HG03135 (cell line): Measurements from ENCODE around the gene CLEC2L.
"Not testable (repeated sequence)": the region's sequence is repeated elsewhere in the genome, so short reads cannot be mapped to it uniquely, and the experiment has no call there.

Experiments
- ATAC-seq: cut with Tn5 transposase; IDR thresholded peaks from one replicate; pipeline ENCODE4 v1.9.1; 2021; ENCODE audit warnings: mild to moderate bottlenecking, moderate library complexity; ENCODE audit not compliant: unreplicated experiment

CLEC2L gene

DNA sequence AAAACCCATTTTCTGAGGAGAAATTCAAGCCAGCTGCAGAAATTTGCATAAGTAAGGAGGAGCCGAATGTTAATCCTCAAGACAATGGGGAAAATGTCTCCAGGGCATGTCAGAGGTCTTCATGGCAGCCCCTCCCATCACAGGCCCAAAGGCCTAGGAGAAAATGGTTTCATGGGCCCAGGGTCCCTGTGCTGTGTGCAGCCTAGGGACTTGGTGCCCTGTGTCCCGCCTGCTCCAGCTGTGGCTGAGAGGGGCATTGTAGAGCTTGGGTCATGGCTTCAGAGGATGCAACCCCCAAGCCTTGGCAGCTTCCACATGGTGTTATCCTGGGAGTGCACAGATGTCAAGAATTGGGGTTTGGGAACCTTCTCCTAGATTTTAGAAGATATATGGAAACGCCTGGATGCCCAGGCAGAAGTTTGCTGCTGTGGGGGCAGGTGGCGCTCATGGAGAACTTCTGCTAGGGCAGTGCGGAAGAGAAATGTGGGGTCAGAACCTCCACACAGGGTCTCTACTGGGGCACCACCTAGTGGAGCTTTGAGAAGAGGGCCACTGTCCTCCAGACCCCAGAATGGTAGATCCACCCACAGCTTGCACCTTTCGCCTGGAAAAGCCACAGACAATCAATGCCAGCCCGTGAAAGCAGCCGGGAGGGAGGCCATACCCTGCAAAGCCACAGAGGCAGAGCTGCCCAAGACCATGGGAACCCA is 30.7 kb downstream of the CLEC2L start:
- not testable (repeated sequence) for ATAC-seq

DNA sequence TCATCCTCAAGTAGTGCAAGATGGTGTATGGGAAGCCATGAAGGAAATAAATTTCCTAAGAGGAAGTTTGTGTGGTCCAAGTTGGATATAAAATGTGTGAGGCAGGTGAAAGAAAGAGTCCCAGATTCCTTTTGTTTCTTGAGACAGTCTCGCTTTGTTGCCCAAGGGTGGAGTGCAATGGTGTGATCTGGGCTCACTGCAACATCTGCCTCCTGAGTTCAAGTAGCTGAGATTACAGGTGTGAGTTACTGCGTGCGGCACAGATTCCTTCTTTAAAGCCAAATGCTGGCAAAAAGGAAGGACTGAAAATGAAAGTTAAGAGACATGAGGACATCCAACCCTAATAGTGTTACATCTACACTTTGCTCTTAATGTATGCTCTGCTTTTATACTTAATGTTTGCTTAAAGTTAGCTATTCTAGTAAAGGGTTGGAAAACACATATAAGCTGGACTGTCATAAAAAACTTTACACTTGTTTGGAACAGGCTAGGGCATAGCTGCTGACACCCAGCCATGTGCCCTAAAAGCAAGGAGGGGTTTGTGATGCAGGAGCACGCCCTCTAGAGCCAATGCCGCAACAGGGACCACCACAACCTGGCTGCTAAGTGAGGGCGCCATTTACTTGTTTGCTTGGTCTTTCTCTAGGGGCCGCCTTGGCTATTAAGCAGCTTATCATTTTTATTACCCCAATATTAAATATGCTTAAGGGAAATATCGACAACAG is 34.5 kb downstream of the CLEC2L start:
- no peak for ATAC-seq

DNA sequence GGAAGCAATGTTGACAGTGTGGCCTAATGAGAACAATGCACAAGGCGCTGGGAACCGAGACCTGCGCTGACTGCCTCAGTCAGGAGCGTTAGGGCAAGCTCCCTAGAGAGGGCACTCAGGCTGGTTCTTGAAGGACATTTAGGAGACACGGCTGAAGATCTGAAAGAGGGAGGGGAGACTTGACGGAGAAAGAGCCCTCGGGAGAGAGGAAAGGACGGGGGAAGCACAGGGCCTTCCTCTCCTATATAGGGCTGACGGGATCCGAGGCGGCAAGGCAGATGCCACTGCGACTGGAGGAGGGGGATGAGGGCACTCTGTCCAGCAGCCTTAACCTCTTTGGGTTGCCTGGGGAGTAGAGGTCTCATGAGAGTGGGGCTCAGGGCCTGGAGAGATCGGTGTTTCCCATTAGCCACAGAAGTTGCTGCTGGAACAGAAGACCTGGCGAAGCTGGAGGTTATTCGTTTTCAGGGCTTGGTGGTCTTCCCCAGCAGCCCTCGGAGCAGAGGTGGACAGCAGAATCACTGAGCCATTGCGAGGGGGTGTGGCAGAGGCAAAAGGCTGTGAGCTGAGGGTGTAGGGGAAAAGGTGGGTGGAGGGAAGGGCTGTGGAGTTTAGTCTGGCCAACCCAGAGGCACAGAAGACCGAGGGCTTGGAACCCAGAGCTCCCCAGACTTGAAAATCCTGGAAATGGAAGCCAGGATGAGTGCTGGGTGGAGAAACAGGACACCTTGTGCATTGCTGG is 36.0 kb downstream of the CLEC2L start:
- no peak for ATAC-seq

DNA sequence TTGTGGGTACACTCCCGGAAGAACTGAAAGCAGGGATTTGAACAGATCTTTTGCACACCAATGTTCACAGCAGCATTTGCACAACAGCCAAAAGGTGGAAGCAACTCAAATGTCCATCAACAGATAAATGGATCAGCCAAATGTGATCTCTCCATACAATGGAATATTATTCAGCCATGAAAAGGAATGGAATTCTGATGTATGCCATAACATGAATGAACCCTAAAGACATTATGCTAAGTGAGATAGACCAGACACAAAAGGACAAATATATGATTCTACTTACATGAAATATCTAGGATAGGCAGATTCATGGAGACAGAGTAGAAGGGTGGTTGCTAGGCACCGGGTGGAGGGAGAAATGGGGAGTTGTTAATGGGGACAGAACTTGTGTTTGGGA is 36.7 kb downstream of the CLEC2L start:
- ATAC-seq = no peak

DNA sequence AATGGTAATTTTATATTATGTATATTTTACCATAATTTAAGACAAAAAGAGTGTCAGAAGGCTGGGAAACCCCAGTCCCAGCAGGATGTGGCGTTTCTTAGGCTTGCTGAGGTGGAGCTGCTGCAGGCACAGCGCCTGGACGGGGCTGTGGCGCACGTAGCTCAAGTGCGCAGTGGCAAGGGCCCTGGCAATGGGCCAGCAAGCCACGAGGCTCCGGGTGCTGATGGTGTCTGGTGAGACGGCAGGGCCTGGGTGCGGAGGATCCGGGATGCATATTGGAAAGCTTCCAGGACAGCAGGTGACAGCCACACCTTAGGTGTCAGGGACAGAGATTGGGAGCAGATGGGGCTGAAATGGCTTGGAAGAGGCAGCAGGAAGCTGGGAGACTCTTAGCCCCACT is 37.2 kb downstream of the CLEC2L start:
- ATAC-seq = no peak

DNA sequence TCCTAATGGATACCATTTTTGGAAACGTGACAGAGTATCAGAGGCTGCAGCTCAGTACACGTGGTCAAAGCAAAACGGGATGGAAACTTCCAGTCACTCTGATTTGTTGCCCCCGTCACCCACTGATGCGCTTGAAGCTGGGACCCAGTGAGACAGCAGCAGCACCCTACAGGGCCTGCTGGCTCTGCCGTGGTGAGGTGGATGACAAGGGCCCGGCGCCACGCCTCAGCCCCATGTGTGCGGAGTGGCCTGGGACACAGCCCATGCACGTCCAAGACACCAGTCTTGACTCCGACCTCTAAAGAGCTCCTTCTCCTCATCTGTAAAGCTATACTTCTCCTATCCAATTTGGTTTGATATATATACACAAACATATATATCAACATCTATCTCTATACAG is 39.0 kb downstream of the CLEC2L start:
- ATAC-seq = no peak

DNA sequence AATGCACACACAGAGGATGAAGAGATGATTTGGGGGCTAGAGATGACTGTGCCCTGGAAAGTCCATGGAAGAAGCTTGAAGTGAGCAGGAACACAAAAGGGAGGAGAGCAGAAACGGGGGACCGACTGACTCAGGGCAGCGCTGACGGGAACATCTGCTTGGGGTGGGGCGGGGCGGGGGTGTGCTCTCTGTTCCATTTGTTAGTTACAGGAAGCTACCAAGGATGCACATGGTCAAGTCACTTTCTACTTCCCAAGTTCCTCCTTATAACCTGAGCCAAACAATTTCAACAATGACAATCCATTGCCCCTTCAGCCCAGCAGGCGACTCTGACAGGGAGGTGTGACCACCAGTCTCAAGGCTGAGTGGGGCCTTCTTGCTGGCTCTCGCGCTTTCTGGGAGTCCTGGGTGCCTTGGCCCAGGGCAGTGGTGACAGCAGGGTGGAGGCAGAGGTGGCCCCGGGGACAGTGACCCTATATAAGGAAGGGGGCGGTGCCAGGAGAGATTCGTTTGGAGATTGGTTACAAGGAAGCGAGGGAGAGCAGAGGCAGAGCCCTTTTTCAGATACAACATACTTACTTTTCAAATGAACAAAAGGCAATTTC is 39.6 kb downstream of the CLEC2L start:
- no peak for ATAC-seq

DNA sequence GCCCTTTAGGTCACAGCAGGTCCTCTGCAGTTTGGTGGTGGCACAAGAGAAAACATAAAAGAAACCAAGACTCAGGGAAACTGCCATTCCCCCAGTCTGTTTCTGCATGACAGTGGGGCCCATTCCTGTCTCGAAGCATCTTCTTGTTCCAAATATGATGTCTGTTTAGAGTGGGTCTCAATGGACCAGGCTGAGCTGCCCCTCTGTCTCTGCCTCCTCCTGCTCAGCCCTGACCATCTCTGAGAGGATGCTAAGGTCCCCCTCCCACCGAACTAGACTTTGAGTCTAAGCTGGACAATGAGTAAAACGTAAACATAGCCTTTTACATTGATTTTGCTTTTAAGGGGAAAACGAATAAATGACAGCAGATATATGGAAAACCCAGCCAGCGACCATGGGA is 40.4 kb downstream of the CLEC2L start:
- ATAC-seq = no peak

DNA sequence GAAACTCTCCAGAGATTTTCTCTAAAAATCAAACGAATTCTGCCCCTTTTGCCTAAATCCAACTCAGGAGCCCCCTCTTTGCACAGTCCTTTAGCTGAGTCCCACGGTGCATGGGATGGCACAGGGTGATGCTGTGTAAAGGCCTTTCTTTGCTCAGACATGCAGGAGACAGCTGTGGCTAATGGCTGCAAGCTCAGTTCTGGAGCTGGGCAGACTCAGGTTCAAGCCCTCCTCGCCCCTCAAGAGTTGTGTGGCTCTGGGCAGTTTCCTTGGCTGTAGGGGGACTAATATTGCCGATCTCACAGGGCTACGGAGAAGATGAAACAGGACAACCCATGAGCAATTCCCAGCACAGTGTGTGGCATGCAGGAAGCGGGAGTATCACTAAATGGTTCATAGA is 42.6 kb downstream of the CLEC2L start:
- no peak for ATAC-seq

DNA sequence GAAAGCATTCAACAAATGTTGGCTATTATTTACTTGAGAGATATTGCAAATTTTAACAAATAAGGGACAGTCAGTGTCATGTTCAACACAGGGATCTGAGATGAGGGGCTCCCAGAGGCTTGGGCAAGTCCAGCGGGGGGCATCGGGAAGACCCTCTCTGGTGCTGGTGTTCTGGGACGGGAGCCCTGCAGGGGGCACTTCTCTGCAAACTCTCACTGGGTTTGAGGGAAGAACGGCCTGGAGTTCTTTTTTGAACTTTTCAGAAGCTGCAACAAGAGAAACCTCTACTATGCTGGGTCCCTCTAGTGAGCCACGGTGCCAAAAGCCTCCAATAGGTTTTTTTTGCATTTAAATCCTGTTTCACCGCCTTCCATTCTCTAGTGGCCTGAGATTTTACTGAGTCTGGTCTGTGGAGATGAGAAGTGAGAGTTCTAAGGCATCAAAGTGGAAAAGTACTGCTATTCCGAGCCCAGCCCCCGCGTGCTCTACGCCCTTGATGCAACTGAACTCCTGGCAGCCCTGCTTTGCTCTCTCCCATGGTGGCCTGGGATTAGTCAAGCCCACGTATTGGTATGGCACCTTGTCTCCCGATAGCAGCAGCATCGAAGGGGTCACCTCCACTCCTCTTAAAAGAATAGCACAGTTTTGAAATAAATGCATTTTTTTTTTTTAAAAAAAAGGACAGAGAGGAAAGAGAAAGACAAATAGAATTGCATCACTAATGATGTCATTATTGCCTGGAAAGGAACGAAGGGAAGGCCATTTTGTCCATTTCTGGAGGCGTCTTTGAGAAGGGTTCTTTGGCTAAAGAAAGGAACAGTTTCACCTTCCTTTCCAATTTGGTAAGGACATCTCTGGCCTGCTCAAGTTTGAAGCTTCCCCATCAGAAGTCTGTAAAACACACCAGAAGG is 43.5 kb downstream of the CLEC2L start:
- ATAC-seq = no peak

DNA sequence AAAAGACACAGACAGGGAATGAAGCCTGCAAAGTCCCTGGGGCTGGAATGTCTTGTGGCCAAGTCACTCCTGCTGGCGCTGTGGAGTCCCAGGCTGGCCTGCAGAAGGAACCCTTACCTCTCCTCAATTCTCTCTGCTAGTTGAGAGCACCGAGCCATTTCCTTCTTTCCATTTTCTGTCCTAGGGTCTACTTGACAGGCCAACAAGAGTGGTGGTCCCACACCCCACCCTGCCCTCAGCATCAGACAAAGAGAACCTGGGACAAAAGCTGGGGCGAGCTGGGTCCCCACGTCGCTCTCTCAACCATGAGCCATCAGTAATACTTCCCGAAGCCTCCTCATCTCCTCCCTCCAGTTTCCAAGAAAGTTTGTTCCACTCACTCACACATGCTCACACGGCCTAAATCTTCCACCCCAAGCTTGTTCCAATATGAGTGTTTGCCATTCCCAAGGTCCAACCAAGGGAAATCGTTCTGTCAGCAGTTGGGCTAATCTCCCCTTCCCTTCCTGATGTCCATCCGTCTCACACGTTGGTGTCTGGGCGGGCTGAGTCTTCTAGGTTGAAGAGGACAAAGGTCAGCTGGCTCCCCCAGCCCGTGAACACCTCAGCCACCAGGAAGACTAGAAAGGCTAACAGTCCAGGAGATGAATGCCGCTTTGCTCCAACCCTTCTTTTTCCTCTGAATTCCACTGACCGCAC is 44.3 kb downstream of the CLEC2L start:
- no peak for ATAC-seq

DNA sequence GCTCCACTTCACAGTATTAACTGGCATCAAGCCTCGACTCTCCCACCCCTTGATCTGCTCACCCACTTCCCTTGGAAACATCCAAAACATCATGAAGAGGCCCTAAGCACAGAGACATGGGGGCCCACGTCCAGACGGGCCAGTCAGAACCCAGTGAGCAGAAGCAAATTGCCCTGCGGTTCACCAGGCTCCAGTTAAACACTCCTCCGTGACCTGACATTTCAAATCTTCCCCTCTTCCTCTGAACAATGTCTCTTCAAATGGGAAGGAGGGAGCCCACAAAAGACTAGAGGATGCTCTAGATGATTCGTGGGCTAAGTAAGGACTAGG is 44.8 kb downstream of the CLEC2L start:
- no peak for ATAC-seq

DNA sequence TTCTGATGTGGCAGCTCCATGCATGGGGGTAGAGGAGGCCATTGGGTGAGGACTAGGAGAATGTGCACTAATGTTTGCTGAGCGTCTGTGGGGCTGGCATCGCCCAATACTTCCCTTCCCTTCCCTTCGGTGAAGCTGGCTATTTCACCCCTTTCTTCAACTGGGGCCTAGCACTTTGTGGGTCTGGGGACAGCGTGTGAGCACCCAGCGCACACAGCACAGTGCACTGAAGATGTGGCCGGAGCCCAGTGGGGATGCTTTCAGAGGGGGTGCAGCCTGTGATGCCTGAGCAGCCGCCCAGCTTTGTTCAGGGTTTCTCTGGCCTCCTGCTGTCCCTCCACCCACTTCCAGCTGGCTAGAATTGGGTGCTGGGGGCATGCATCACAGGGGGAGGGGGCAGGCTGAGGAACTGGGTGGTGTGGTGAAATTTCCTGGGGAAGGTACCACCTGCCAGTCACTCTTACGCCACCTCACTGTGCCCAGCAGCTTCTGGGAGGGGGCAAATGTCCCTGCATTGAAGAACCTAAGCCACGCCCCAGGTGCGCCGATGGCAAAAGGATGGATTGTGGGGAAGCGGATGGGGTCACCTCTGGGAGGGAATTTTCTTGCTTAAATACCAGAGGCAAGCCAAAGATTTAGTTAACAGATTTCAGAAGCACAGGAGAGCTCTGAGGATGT is 45.5 kb downstream of the CLEC2L start:
- ATAC-seq = no peak

DNA sequence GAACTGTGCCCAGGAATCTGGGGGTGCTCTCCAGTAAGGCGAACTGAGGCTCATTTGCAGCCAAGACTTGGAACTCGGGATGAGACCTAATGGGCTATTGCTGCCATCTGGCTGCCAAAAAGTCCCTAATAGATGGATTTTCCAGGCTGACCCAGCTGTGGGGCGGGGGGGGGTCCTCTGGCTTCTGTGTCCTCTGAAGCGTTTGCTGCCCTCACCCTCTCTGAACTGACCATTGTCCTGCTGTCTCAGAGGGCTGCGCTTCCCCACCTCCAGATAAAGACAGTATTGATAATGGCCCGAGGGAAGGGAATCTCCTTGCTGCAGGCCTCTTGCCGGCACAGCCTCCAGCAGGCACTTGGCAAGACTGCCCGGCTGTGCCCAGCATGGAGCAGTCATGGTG is 46.6 kb downstream of the CLEC2L start:
- ATAC-seq = no peak

DNA sequence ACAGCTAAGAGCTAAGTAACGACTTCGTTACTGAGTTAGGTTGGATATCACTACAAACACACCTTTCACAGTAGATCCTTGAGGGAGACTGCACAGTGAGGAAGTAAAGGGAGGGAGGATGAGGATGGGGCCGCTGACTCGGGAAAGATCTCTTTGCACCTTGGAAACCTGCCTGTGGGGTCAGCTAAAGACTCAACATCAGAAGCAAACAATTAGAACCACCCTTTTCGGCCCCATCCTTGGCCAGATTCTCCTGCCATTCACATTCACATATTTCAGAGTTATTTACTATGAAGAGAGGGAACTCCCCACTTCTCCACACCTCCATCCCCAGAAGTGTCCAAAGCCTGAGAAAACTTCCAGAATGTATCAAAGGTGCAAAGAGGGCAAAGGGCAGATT is 47.1 kb downstream of the CLEC2L start:
- ATAC-seq = no peak

DNA sequence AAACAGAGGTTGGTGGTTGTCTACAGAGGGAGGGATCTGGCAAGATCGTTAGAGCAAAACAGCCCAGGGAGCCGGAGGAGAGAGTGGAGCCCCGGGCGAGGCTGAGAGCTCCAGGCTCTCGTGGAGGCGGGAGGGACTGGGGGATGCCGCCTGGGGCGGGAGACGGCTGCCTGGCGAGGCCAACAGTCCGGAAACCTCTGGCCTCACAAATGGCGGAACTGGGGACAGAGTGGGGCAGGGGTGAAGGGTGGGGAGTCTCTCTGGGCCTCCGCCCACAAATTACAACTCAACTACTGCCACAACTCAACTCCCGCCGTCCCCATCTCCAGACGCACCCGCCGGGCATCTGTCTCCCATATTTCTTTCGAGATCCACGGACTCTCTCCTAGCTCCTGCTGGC is 47.7 kb downstream of the CLEC2L start:
- ATAC-seq = no peak

DNA sequence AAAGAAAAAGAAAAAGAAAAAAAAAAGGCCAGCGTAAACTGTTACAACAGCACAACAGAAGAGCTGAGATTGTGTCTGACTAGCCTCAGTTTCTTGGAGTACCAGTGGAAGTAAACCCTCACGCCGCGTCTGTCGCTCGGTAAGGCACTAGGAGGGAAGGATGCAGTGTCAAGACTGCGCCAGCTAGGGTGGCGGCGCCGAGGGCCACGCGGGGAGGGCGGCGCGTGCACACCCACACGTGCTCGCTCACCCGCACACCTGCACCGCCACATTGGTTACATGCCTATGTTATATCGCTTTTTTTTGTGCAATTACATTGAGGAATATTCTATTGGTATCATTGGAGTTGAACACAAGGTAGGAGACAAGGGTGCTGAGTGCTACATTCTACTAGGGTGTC is 48.2 kb downstream of the CLEC2L start:
- no peak for ATAC-seq

DNA sequence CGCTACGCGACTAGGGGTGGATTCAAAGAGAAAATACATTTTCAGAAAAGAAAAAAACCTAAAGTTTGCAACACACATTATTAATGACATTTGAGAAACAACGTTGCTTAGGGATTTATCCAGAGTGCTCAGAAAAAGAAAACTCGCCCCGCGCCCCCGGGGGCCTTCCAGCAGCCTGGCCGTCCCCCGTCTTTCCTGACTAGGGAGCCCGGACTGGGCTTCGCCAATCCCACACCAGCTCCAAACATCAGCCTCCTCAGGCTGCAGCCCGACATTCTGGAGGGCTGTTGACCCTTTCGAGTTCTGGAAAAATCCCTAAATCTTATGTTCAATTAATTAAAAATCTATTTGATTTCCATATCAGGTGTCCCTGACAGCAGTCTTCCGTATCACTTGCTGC is 48.6 kb downstream of the CLEC2L start:
- no peak for ATAC-seq

DNA sequence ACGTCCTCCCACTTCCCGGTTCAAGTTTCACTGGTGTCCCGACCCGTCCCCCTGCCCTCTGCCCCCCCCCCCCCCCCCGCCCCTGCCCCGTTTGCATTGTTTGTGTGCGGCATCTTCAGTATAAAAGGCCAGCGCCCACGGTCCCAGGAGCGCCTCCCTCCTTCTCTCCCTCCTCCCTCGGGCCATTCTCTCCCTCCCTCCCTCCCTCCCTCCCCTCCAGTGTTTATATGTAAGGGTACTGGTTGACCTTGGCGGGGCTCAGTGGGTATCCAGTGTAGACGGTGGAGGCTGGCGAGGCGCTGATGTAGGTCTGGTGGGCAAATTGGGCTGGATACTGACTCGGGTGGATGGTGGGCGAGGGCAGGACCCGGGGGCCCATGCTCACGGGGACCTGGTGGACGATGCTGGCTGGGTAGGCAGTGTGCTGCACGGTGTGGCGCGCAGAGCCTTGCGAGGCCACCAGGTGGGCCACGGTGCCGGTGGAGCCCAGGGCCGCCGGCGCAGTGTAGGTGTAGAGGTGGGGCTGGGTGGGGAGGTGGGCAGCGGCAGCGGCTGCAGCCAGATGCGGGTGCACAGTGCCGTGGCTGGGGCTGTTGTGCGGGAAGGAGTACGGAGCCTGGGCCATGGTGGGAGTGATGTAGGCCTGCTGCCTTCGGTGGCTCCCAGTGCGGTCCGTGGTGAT is 49.4 kb downstream of the CLEC2L start:
- no peak for ATAC-seq
